ENCODE measurements around the gene ACRBP.

The ACRBP gene

GRCh38 chr12:6688999-6689882, 42.0 kb upstream of the ACRBP start, which contains the start of gene ZNF384:
Gene ZNF384 (minus strand): TSS chr12:6689375. CDS start chr12:6679520, 9,855 bp downstream.
- TF ChIP-seq CTCF (IDR thresholded peaks at IDR 0.05; ENCODE audit: low read depth, low read length): peak; percentile 6
- H3K4me3 ChIP-seq (ENCODE audit: low read depth, low read length): peak within 1 kb of the TSS; percentile 70
- in situ Hi-C loops (cut with HindIII; ENCODE audit: low sequenced_read_pairs): no loop called here
- peak; percentile 99 for DNase-seq (ENCODE audit: low read depth, low spot score)

- H3K4me3 ChIP-seq (ENCODE audit: low read depth, low read length): peak overlapping the region; percentile 70
- DNase-seq (ENCODE audit: low read depth, low spot score): no peak
- in situ Hi-C loops (cut with HindIII; ENCODE audit: low sequenced_read_pairs): no loop called here
- TF ChIP-seq CTCF (IDR thresholded peaks at IDR 0.05; ENCODE audit: low read depth, low read length): no peak
Measured at GRCh38 chr12:6688543-6688998, 41.3 kb upstream of the ACRBP start.

GRCh38 chr12:6685814-6686213, 38.6 kb upstream of the ACRBP start:
- TF ChIP-seq CTCF (IDR thresholded peaks at IDR 0.05; ENCODE audit: low read depth, low read length): no peak
- no peak for DNase-seq (ENCODE audit: low read depth, low spot score)
- H3K4me3 ChIP-seq (ENCODE audit: low read depth, low read length): no peak overlapping the region
- in situ Hi-C loops (cut with HindIII; ENCODE audit: low sequenced_read_pairs): no loop called here

GRCh38 chr12:6684609-6685008, 37.4 kb upstream of the ACRBP start:
- no peak for DNase-seq (ENCODE audit: low read depth, low spot score)
- in situ Hi-C loops (cut with HindIII; ENCODE audit: low sequenced_read_pairs): no loop called here
- H3K4me3 ChIP-seq (ENCODE audit: low read depth, low read length): no peak overlapping the region
- TF ChIP-seq CTCF (IDR thresholded peaks at IDR 0.05; ENCODE audit: low read depth, low read length): peak; percentile 46

GRCh38 chr12:6676962-6677361, 29.7 kb upstream of the ACRBP start:
- no peak for DNase-seq (ENCODE audit: low read depth, low spot score)
- in situ Hi-C loops (cut with HindIII; ENCODE audit: low sequenced_read_pairs): no loop called here
- TF ChIP-seq CTCF (IDR thresholded peaks at IDR 0.05; ENCODE audit: low read depth, low read length): no peak
- no peak overlapping the region for H3K4me3 ChIP-seq (ENCODE audit: low read depth, low read length)

- no peak for TF ChIP-seq CTCF (IDR thresholded peaks at IDR 0.05; ENCODE audit: low read depth, low read length)
- no peak for DNase-seq (ENCODE audit: low read depth, low spot score)
- in situ Hi-C loops (cut with HindIII; ENCODE audit: low sequenced_read_pairs): no loop called here
- no peak overlapping the region for H3K4me3 ChIP-seq (ENCODE audit: low read depth, low read length)
Measured at GRCh38 chr12:6672143-6672542, 24.9 kb upstream of the ACRBP start.
